Esophagus (tissue), 2 donors: ENCODE data around the gene HMGB1. TPM values are rescaled to one million over a fixed set of nuclear protein-coding genes. Genes with fewer than 3 reads are reported as not detected.

Source experiments
- H3K27ac ChIP-seq, 2 donors: one replicate each; pipeline ENCODE4 v1.5.1; 2013; ENCODE audit warnings: low read depth in 2 of 2, mild to moderate bottlenecking in 2 of 2, inconsistent platforms in 1 of 2, low read length in 1 of 2, moderate library complexity in 1 of 2
- H3K27me3 ChIP-seq, 2 donors: one replicate each; pipeline ENCODE4 v1.6.1; 2013; ENCODE audit warnings: low read length in 2 of 2, control low read depth in 1 of 2, mild to moderate bottlenecking in 1 of 2; ENCODE audit not compliant: insufficient read depth in 2 of 2, control insufficient read depth in 1 of 2
- H3K36me3 ChIP-seq, 2 donors: one replicate each; pipeline ENCODE4 v1.6.1; 2013; ENCODE audit warnings: low read length in 1 of 2; ENCODE audit not compliant: control insufficient read depth in 2 of 2, insufficient read depth in 2 of 2
- H3K4me1 ChIP-seq, 2 donors: one replicate each; pipeline ENCODE4 v1.6.1; 2013; ENCODE audit warnings: low read length in 1 of 2; ENCODE audit not compliant: control insufficient read depth in 2 of 2, insufficient read depth in 2 of 2
- H3K4me3 ChIP-seq, 2 donors: one replicate each; pipeline ENCODE4 v1.5.1; 2013; ENCODE audit warnings: low read length in 2 of 2, mild to moderate bottlenecking in 2 of 2, low read depth in 1 of 2, moderate library complexity in 1 of 2
- H3K9me3 ChIP-seq, 2 donors: one replicate each; pipeline ENCODE4 v1.6.1; 2013; ENCODE audit warnings: mild to moderate bottlenecking in 2 of 2, low read depth in 1 of 2, low read length in 1 of 2, moderate library complexity in 1 of 2; ENCODE audit not compliant: control insufficient read depth in 2 of 2, insufficient read depth in 1 of 2
- WGBS, 2 donors: extraction: QIAGEN DNeasy Blood & Tissue Kit; methylation state at CpG; one replicate each; pipeline ENCODE4 v1.1.7; 2013; 5-methylcytosine and 5-hydroxymethylcytosine counted together
- polyA plus RNA-seq, 2 donors: library from polyadenylated mRNA; stranded (reverse); fragments of 200-250 nt; gene quantifications; one replicate each; pipeline ENCODE4 v1.2.3, GENCODE V29; 2013
- donor health status: healthy with polysubstance abuse.
- donor health status: Bipolar disorder and iron deficiency.

Gene HMGB1
- polyA plus RNA-seq, 2 donors, result 293 to 393 TPM

- Histone ChIP-seq H3K4me1 (peaks cover 0 to 7% of the 10 kb centered on the region in 2 donors), H3K27me3 (no peaks in the 10 kb centered on the region), H3K4me3 (peak overlapping the region; percentile 41 to 46), H3K27ac (peak overlapping the region; percentile 91), H3K36me3 (no peaks in the 10 kb centered on the region), H3K9me3 (no peaks in the 10 kb centered on the region)
- WGBS, 2 donors, result 6 to 9% methylated on average over 46 to 52 of the region's 53 CpGs
These were observed 44.4 kb downstream of the HMGB1 start for GRCh38 chr13:30421093-30422053.

DNA sequence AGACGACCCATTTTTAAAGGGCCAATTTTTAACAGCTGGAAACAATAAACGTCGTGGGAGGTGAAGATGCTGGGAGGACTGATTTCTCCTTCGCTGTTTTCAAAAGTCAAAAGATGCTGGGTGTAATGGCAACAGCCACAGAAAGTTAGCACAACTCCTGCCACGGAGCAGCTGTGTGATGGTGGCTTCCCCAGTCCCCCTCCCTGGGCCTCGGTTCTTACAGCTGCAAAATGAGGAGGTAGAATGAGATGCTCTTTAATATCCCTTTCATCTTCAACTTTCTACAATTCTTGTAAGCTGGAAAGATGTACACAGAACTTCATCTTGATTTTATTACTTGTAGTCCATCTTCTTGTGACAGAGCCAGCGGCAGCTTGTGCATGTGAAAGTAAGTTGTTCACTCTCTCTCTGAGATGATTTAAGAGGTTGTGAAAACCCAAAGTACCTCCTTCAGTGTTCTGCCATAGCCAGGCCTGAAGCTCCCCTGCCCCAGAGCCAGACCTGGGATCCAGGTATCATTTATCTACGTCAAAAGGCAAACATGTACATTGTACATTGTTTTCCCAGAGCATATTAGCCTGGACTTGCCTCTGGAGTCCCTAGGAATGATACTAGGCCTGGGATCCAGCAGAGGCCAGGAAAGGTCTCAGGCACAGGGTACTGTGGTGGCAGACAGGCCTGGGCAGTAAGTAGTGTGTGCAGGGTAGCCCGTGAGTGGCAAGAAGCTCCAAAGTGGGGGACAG, 46.8 kb downstream of the HMGB1 start:
- 51 to 67% methylated on average over 9 of the region's 9 CpGs for WGBS, 2 donors
- H3K27ac ChIP-seq, result peak overlapping the region; percentile 51 to 55

GRCh38 chr13:30418075-30418716, 47.5 kb downstream of the HMGB1 start:
- WGBS, 2 donors, result 67 to 75% methylated on average over 6 of the region's 6 CpGs
- Histone ChIP-seq H3K9me3 (no peaks in the 10 kb centered on the region), H3K27ac (peak overlapping the region; percentile 13 to 35), H3K4me3 (no peak overlapping the region), H3K4me1 (peaks cover 0 to 7% of the 10 kb centered on the region in 2 donors), H3K27me3 (no peaks in the 10 kb centered on the region), H3K36me3 (no peaks in the 10 kb centered on the region)

More for the DNA sequence above, 46.8 kb downstream of the HMGB1 start:
- H3K36me3 ChIP-seq, result no peaks in the 10 kb centered on the region
- H3K4me1 ChIP-seq, result peaks cover 0 to 7% of the 10 kb centered on the region in 2 donors
- H3K4me3 ChIP-seq, result no peak overlapping the region
- H3K27me3 ChIP-seq, result no peaks in the 10 kb centered on the region
- no peaks in the 10 kb centered on the region for H3K9me3 ChIP-seq

GRCh38 chr13:30416471-30416870, 49.3 kb downstream of the HMGB1 start:
- H3K36me3 ChIP-seq, result no peaks in the 10 kb centered on the region
- H3K9me3 ChIP-seq, result no peaks in the 10 kb centered on the region
- H3K4me3 ChIP-seq, result no peak overlapping the region
- peaks cover 0 to 7% of the 10 kb centered on the region in 2 donors for H3K4me1 ChIP-seq
- no peaks in the 10 kb centered on the region for H3K27me3 ChIP-seq
- no peak overlapping the region for H3K27ac ChIP-seq
- WGBS, 2 donors, result 86 to 92% methylated on average over 1 of the region's 1 CpG

- Histone ChIP-seq H3K27me3 (no peaks in the 10 kb centered on the region), H3K9me3 (no peaks in the 10 kb centered on the region), H3K27ac (no peak overlapping the region), H3K4me3 (no peak overlapping the region), H3K4me1 (peaks cover 0 to under 1% of the 10 kb centered on the region in 2 donors), H3K36me3 (no peaks in the 10 kb centered on the region)
- 83 to 86% methylated on average over 3 of the region's 3 CpGs for WGBS, 2 donors
These were observed 50.2 kb downstream of the HMGB1 start for GRCh38 chr13:30415430-30416030.

GRCh38 chr13:30413842-30414241, 51.9 kb downstream of the HMGB1 start:
- Histone ChIP-seq H3K4me1 (peaks cover 0 to 3% of the 10 kb centered on the region in 2 donors), H3K9me3 (no peaks in the 10 kb centered on the region), H3K27me3 (no peaks in the 10 kb centered on the region), H3K4me3 (no peak overlapping the region), H3K36me3 (no peaks in the 10 kb centered on the region), H3K27ac (no peak overlapping the region)
- WGBS, 2 donors, result 60 to 71% methylated on average over 3 of the region's 3 CpGs

DNA sequence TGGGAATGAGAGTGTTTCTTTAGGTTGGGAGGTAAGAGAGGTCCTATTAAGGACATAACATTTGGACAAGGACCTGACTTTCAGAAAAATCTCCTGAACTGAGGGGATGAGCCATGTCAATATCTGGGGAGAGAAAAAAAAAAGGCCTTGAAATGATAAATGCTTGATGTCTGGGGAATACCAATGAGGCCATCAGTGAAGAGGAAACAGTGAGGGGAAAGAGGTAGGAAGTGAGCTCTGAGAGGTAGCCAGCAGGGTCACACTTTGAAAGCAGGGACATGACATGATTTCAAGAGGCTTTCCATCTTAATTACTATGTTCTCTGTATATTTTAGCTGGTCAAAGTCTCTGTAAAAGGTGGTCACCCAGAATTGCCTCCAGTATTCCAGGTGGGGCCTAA, 53.4 kb downstream of the HMGB1 start:
- H3K4me1 ChIP-seq, result peaks cover 4 to 6% of the 10 kb centered on the region in 2 donors
- H3K36me3 ChIP-seq, result no peaks in the 10 kb centered on the region
- no peaks in the 10 kb centered on the region for H3K27me3 ChIP-seq
- H3K9me3 ChIP-seq, result no peaks in the 10 kb centered on the region
- H3K4me3 ChIP-seq, result no peak overlapping the region
- H3K27ac ChIP-seq, result no peak overlapping the region

DNA sequence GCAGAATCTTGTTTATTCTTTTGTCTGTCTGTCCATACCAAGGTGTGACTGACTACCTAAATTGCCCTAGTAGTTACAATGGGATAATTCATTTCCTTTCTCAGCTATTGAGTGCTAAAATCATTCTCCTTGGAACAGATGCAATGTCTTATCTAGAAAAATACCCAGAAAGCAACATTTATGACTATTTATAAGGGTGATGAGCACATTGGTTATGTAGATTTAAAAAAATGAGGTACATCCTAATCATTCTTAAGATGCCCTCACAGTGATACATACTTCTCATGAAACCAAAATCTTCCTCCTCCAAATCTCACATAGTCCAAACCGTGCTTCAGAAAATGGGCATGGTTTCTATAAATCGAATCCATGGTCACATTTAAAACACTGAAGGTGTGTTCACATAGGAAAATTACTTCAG, 55.0 kb downstream of the HMGB1 start:
- Histone ChIP-seq H3K36me3 (no peaks in the 10 kb centered on the region), H3K9me3 (no peaks in the 10 kb centered on the region), H3K27me3 (no peaks in the 10 kb centered on the region), H3K4me3 (no peak overlapping the region), H3K27ac (no peak overlapping the region), H3K4me1 (peaks cover 4 to 6% of the 10 kb centered on the region in 2 donors)
- WGBS, 2 donors, result 93 to 95% methylated on average over 2 of the region's 2 CpGs
